ENCODE results near the gene LYPLAL1. TPM values are rescaled to one million over a fixed set of nuclear protein-coding genes. Genes with fewer than 3 reads are reported as not detected.

LYPLAL1 gene
- total and polyA plus RNA-seq, 9 of the 15 experiments (the other 6 are each of a cell fraction or from before 2014, with no cell fraction given): 14.9 to 179 (median 46.3) TPM

DNA sequence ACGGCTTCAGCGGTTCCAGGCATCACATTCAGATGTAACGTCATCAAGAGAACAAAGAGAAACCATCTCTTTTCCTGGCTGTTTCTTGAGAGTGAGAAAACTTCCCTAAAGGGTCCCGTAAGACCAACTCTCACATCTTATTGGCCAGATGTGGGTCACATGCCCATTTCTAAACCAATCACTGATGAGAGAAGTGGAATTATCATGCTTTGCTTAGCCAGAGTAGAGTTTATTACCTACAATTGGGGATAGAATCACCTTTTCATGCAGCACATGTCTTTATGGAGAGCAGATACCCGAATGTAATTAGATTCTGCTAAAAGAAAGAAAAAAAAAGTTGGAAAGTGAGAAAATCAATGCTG lies 54.4 kb downstream of the LYPLAL1 start:
- Histone ChIP-seq H3K79me2 (ENCODE audit: control insufficient read depth, insufficient read depth, low read length) (no peaks in the 10 kb centered on the region), H3K27ac (ENCODE audit: extremely low read depth, low read depth, low read length) (no peak overlapping the region), H2AFZ (ENCODE audit: low read depth, low read length) (no peak overlapping the region), H3K9me1 (ENCODE audit: control insufficient read depth, insufficient read depth, low read length) (no peaks in the 10 kb centered on the region), H3K36me3 (ENCODE audit: control insufficient read depth, insufficient read depth, low read length) (no peaks in the 10 kb centered on the region), H4K20me1 (replicated peaks; ENCODE audit: control insufficient read depth, insufficient read depth, low read length) (no peaks in the 10 kb centered on the region), H3K9me3 (replicated peaks; ENCODE audit: control insufficient read depth, insufficient read depth, low read depth, low read length) (no peaks in the 10 kb centered on the region), H3K4me3 (no peak overlapping the region), H3K9ac (ENCODE audit: insufficient read depth in 1 of 2, low read depth in 2 of 2, low read length in 2 of 2) (no peak overlapping the region), H3K4me2 (ENCODE audit: insufficient read depth, low read length) (no peak overlapping the region), H3K27me3 (ENCODE audit: control insufficient read depth in 2 of 2, insufficient read depth in 2 of 2, low read length in 2 of 2) (no peaks in the 10 kb centered on the region), H3K4me1 (replicated peaks in 1 of 2; ENCODE audit: control insufficient read depth in 2 of 2, insufficient read depth in 2 of 2, low read length in 2 of 2) (no peaks in the 10 kb centered on the region)
- intact Hi-C loops (cut with micrococcal nuclease) (no loop called here), in situ Hi-C loops (cut with MboI) (no loop called here)
- BruUV-seq (replicated peaks): no TSS peak
- FAIRE-seq (no peak), DNase-seq (ENCODE audit: extremely low read depth in 1 of 4, low spot score in 3 of 4) (no peak), ATAC-seq (no peak)
- CTCF ChIA-PET (ENCODE audit: low intra/inter-chr PET ratio): no interaction called here
- POLR2A ChIA-PET: interaction anchor here (0.6 kb wide), 1 partner anchor 538 kb away, joined by 3 read pairs; no protein-coding TSS in a partner anchor
- WGBS (ENCODE audit: insufficient coverage, low coverage, missing lambda C conversion rate): 75% methylated on average over 5 of the region's 5 CpGs
- TF ChIP-seq TCF7 (IDR thresholded peaks at IDR 0.05; ENCODE audit: borderline replicate concordance) (no peak), ZKSCAN3 (CRISPR knock-in tag; IDR thresholded peaks at IDR 0.05) (no peak), PTTG1 (tag; IDR thresholded peaks at IDR 0.05; ENCODE audit: low read depth) (no peak), SIX5 (IDR thresholded peaks at IDR 0.05; ENCODE audit: borderline replicate concordance in 1 of 2, insufficient read depth in 1 of 2, low read depth in 1 of 2, low read length in 2 of 2) (no peak), HIVEP1 (CRISPR knock-in tag; IDR thresholded peaks at IDR 0.05) (no peak), CTCF (IDR thresholded peaks at IDR 0.05 in 2 of 3, conservative IDR thresholded peaks at IDR 0.05 in 1 of 3; ENCODE audit: insufficient read depth in 2 of 3, low read depth in 1 of 3, low read length in 3 of 3) (no peak), HMGN3 (IDR thresholded peaks at IDR 0.05; ENCODE audit: borderline replicate concordance, extremely low read depth, insufficient read length, low read depth, low read length) (no peak), FOXA3 (CRISPR knock-in tag; conservative IDR thresholded peaks at IDR 0.05 in 1 of 2, IDR thresholded peaks at IDR 0.05 in 1 of 2) (no peak), BDP1 (IDR thresholded peaks at IDR 0.05; ENCODE audit: insufficient read depth, insufficient read length) (no peak), RBM22 (IDR thresholded peaks at IDR 0.05; ENCODE audit: low read depth, low read length, poor library complexity, severe bottlenecking) (no peak)
- TF ChIP-seq, protein P1, sequence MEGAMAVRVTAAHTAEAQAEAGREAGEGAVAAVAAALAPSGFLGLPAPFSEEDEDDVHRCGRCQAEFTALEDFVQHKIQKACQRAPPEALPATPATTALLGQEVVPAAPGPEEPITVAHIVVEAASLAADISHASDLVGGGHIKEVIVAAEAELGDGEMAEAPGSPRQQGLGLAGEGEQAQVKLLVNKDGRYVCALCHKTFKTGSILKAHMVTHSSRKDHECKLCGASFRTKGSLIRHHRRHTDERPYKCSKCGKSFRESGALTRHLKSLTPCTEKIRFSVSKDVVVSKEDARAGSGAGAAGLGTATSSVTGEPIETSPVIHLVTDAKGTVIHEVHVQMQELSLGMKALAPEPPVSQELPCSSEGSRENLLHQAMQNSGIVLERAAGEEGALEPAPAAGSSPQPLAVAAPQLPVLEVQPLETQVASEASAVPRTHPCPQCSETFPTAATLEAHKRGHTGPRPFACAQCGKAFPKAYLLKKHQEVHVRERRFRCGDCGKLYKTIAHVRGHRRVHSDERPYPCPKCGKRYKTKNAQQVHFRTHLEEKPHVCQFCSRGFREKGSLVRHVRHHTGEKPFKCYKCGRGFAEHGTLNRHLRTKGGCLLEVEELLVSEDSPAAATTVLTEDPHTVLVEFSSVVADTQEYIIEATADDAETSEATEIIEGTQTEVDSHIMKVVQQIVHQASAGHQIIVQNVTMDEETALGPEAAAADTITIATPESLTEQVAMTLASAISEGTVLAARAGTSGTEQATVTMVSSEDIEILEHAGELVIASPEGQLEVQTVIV (CRISPR knock-in tag; IDR thresholded peaks at IDR 0.05; ENCODE audit: borderline replicate concordance): no peak
- TF ChIP-seq, protein P2, sequence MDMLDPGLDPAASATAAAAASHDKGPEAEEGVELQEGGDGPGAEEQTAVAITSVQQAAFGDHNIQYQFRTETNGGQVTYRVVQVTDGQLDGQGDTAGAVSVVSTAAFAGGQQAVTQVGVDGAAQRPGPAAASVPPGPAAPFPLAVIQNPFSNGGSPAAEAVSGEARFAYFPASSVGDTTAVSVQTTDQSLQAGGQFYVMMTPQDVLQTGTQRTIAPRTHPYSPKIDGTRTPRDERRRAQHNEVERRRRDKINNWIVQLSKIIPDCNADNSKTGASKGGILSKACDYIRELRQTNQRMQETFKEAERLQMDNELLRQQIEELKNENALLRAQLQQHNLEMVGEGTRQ (CRISPR knock-in tag; IDR thresholded peaks at IDR 0.05): peak; percentile 77
- TF ChIP-seq, protein P3, sequence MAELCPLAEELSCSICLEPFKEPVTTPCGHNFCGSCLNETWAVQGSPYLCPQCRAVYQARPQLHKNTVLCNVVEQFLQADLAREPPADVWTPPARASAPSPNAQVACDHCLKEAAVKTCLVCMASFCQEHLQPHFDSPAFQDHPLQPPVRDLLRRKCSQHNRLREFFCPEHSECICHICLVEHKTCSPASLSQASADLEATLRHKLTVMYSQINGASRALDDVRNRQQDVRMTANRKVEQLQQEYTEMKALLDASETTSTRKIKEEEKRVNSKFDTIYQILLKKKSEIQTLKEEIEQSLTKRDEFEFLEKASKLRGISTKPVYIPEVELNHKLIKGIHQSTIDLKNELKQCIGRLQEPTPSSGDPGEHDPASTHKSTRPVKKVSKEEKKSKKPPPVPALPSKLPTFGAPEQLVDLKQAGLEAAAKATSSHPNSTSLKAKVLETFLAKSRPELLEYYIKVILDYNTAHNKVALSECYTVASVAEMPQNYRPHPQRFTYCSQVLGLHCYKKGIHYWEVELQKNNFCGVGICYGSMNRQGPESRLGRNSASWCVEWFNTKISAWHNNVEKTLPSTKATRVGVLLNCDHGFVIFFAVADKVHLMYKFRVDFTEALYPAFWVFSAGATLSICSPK (IDR thresholded peaks at IDR 0.05; ENCODE audit: borderline replicate concordance): no peak
